ENCODE data around the gene PRSS16.

PRSS16 gene

GRCh38 chr6:27293436-27294098 is 46.1 kb downstream of the PRSS16 start:
- TF ChIP-seq EZH2 (IDR thresholded peaks at IDR 0.05; ENCODE audit: borderline replicate concordance, low read length), result no peak
- no peak for TF ChIP-seq CTCF (IDR thresholded peaks at IDR 0.05; ENCODE audit: low read length)
- Histone ChIP-seq H4K20me1 (ENCODE audit: insufficient read depth, low read length) (no peaks in the 10 kb centered on the region), H3K27ac (ENCODE audit: low read depth, low read length, poor library complexity, severe bottlenecking) (no peak overlapping the region), H3F3A (ENCODE audit: insufficient read depth, low read length) (no peaks in the 10 kb centered on the region), H3K4me2 (ENCODE audit: low read length) (no peak overlapping the region), H3K27me3 (ENCODE audit: insufficient read depth, low read length) (no peaks in the 10 kb centered on the region), H3K9me2 (ENCODE audit: low read depth, low read length) (no peaks in the 10 kb centered on the region), H3K4me3 (ENCODE audit: low read depth, low read length, poor library complexity, severe bottlenecking) (no peak overlapping the region), H3K79me2 (ENCODE audit: insufficient read depth, low read length) (no peaks in the 10 kb centered on the region), H3K36me3 (ENCODE audit: insufficient read depth, low read length) (no peaks in the 10 kb centered on the region), H2AFZ (ENCODE audit: low read length) (no peak overlapping the region), H3K4me1 (ENCODE audit: insufficient read depth, low read length, severe bottlenecking) (no peaks in the 10 kb centered on the region), H3K9me3 (ENCODE audit: low read length) (no peaks in the 10 kb centered on the region), H3K9ac (ENCODE audit: low read length) (no peak overlapping the region)

GRCh38 chr6:27294409-27294808 is 46.9 kb downstream of the PRSS16 start:
- Histone ChIP-seq H2AFZ (ENCODE audit: low read length) (no peak overlapping the region), H3K27ac (ENCODE audit: low read depth, low read length, poor library complexity, severe bottlenecking) (no peak overlapping the region), H3K27me3 (ENCODE audit: insufficient read depth, low read length) (no peaks in the 10 kb centered on the region), H3K9ac (ENCODE audit: low read length) (no peak overlapping the region), H3K36me3 (ENCODE audit: insufficient read depth, low read length) (no peaks in the 10 kb centered on the region), H3K4me1 (ENCODE audit: insufficient read depth, low read length, severe bottlenecking) (no peaks in the 10 kb centered on the region), H3F3A (ENCODE audit: insufficient read depth, low read length) (no peaks in the 10 kb centered on the region), H3K9me3 (ENCODE audit: low read length) (no peaks in the 10 kb centered on the region), H3K9me2 (ENCODE audit: low read depth, low read length) (no peaks in the 10 kb centered on the region), H4K20me1 (ENCODE audit: insufficient read depth, low read length) (no peaks in the 10 kb centered on the region), H3K4me2 (ENCODE audit: low read length) (no peak overlapping the region), H3K79me2 (ENCODE audit: insufficient read depth, low read length) (no peaks in the 10 kb centered on the region), H3K4me3 (ENCODE audit: low read depth, low read length, poor library complexity, severe bottlenecking) (no peak overlapping the region)
- TF ChIP-seq CTCF (IDR thresholded peaks at IDR 0.05; ENCODE audit: low read length) (no peak), EZH2 (IDR thresholded peaks at IDR 0.05; ENCODE audit: borderline replicate concordance, low read length) (no peak)

GRCh38 chr6:27295301-27296079 is 48.0 kb downstream of the PRSS16 start:
- H3F3A ChIP-seq (ENCODE audit: insufficient read depth, low read length), result no peaks in the 10 kb centered on the region
- H3K4me1 ChIP-seq (ENCODE audit: insufficient read depth, low read length, severe bottlenecking), result no peaks in the 10 kb centered on the region
- no peaks in the 10 kb centered on the region for H3K79me2 ChIP-seq (ENCODE audit: insufficient read depth, low read length)
- no peak overlapping the region for H3K4me3 ChIP-seq (ENCODE audit: low read depth, low read length, poor library complexity, severe bottlenecking)
- no peak overlapping the region for H2AFZ ChIP-seq (ENCODE audit: low read length)
- H4K20me1 ChIP-seq (ENCODE audit: insufficient read depth, low read length), result no peaks in the 10 kb centered on the region
- H3K27ac ChIP-seq (ENCODE audit: low read depth, low read length, poor library complexity, severe bottlenecking), result no peak overlapping the region
- no peak overlapping the region for H3K9ac ChIP-seq (ENCODE audit: low read length)
- TF ChIP-seq EZH2 (IDR thresholded peaks at IDR 0.05; ENCODE audit: borderline replicate concordance, low read length), result no peak
- no peak for TF ChIP-seq CTCF (IDR thresholded peaks at IDR 0.05; ENCODE audit: low read length)
- H3K27me3 ChIP-seq (ENCODE audit: insufficient read depth, low read length), result no peaks in the 10 kb centered on the region
- H3K4me2 ChIP-seq (ENCODE audit: low read length), result no peak overlapping the region
- no peaks in the 10 kb centered on the region for H3K36me3 ChIP-seq (ENCODE audit: insufficient read depth, low read length)
- no peaks in the 10 kb centered on the region for H3K9me2 ChIP-seq (ENCODE audit: low read depth, low read length)
- H3K9me3 ChIP-seq (ENCODE audit: low read length), result no peaks in the 10 kb centered on the region
